Measurements from ENCODE around the gene TMEM201. TPM values are rescaled to one million over a fixed set of nuclear protein-coding genes. Genes with fewer than 3 reads are reported as not detected.

The TMEM201 gene
- total and polyA plus RNA-seq, 2 of the 4 experiments (the other 2 are of a cell fraction): 1.3 to 8.7 TPM

DNA sequence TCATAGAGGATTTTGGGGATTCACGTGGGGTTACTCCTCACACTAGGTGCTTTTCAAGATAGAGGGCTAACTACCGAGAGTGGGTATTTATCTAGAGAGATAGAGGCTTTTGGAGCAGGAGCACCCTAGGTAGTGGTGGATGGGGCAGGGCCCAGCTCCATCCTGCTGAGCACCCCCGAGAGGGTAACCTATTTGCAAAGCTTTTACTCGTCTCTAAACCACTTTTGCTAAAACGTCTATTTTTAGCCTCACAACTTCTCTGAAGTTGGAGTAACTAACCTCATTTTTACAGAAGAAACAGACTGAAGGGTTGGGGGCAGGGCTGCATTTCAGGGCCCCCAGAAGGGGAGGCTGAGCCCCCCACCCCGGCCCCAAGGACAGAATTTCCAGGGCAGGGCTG lies 50.5 kb downstream of the TMEM201 start:
- H3K79me1 ChIP-seq (ENCODE audit: low read depth in 1 of 2, low read length in 2 of 2): no peaks in the 10 kb centered on the region
- H2BK15ac ChIP-seq (ENCODE audit: low read depth, low read length): no peak overlapping the region
- no peak overlapping the region for H3K56ac ChIP-seq (ENCODE audit: extremely low read depth, insufficient read depth, low read length)
- no peak overlapping the region for H3K23ac ChIP-seq (ENCODE audit: low read depth, low read length)
- H3K9me1 ChIP-seq (ENCODE audit: insufficient read depth, low read length): no peaks in the 10 kb centered on the region
- in situ Hi-C loops (cut with MboI; ENCODE audit: low sequenced_read_pairs): no loop called here
- no peak overlapping the region for H3K9ac ChIP-seq (ENCODE audit: low read depth, low read length)
- H3K36me3 ChIP-seq (ENCODE audit: control insufficient read depth, insufficient read depth, low read length): no peaks in the 10 kb centered on the region
- no peak overlapping the region for H2BK120ac ChIP-seq (ENCODE audit: low read depth, low read length)
- peaks cover 2% of the 10 kb centered on the region; the same call in 1 of the 2 replicates for H3K4me1 ChIP-seq (ENCODE audit: control insufficient read depth, insufficient read depth, low read length)
- peaks cover 8% of the 10 kb centered on the region; the same call in 1 of the 2 replicates for H3K9me3 ChIP-seq (ENCODE audit: control insufficient read depth, insufficient read depth, low read length)
- DNase-seq: no peak
- WGBS, 2 experiments (ENCODE audit: extremely low coverage in 2 of 2, insufficient read length in 1 of 2): 50% methylated on average over 1 of the region's 6 CpGs; no CpG with 5 or more reads in 1 of the 2 experiments
- intact Hi-C loops (cut with micrococcal nuclease): no loop called here
- peaks cover 30% of the 10 kb centered on the region for H3K27me3 ChIP-seq (ENCODE audit: control insufficient read depth, insufficient read depth, low read length)
- no TSS peak for BruUV-seq (replicated peaks)
- ChIA-PET CTCF (no interaction called here), POLR2A (ENCODE audit: unreplicated experiment) (no interaction called here)
- H2BK20ac ChIP-seq (ENCODE audit: low read depth, low read length): no peak overlapping the region
- H4K20me1 ChIP-seq (ENCODE audit: insufficient read depth, low read length): no peaks in the 10 kb centered on the region
- no peak overlapping the region for H3K4ac ChIP-seq (ENCODE audit: low read depth, low read length)
- no peak overlapping the region for H3K18ac ChIP-seq (ENCODE audit: low read depth, low read length)
- no peak overlapping the region for H3K14ac ChIP-seq (replicated peaks; ENCODE audit: low read depth, low read length)
- dilution Hi-C loops (cut with HindIII; ENCODE audit: low sequenced_read_pairs, unreplicated experiment): no loop called here
- H3K4me2 ChIP-seq (ENCODE audit: low read depth, low read length): no peak overlapping the region
- H4K91ac ChIP-seq (ENCODE audit: insufficient read depth, low read depth, low read length): no peak overlapping the region
- no peak overlapping the region for H2BK5ac ChIP-seq (ENCODE audit: low read depth, low read length, poor library complexity, severe bottlenecking)
- no peak overlapping the region for H3K27ac ChIP-seq (ENCODE audit: insufficient read depth, low read length)
- no peak overlapping the region for H2AFZ ChIP-seq (replicated peaks; ENCODE audit: low read length, poor library complexity)
- H3K4me3 ChIP-seq (ENCODE audit: insufficient read depth, low read depth, low read length): no peak overlapping the region
- TF ChIP-seq ELK1 (IDR thresholded peaks at IDR 0.05; ENCODE audit: borderline replicate concordance, low read depth, low read length) (no peak), POLR2A (IDR thresholded peaks at IDR 0.05; ENCODE audit: low read depth, low read length) (no peak), RFX5 (IDR thresholded peaks at IDR 0.05; ENCODE audit: low read depth, low read length) (no peak), CEBPB (IDR thresholded peaks at IDR 0.05; ENCODE audit: low read depth, low read length) (no peak), CHD1 (IDR thresholded peaks at IDR 0.05; ENCODE audit: low read depth, low read length) (no peak), RAD21 (IDR thresholded peaks at IDR 0.05; ENCODE audit: low read length) (no peak), MAZ (IDR thresholded peaks at IDR 0.05; ENCODE audit: borderline replicate concordance, low read depth, low read length) (no peak), SMC3 (IDR thresholded peaks at IDR 0.05; ENCODE audit: low read depth, low read length) (no peak), MXI1 (IDR thresholded peaks at IDR 0.05; ENCODE audit: borderline replicate concordance, low read depth, low read length) (no peak), RCOR1 (IDR thresholded peaks at IDR 0.05; ENCODE audit: insufficient replicate concordance, low read length) (no peak), MAFK (IDR thresholded peaks at IDR 0.05; ENCODE audit: low read depth, low read length) (no peak), NFE2L2 (IDR thresholded peaks at IDR 0.05; ENCODE audit: low read depth, low read length) (no peak), FOS (IDR thresholded peaks at IDR 0.05; ENCODE audit: low read depth, low read length) (no peak), CTCF (conservative IDR thresholded peaks at IDR 0.05; ENCODE audit: low read depth, low read length) (no peak)
- TF ChIP-seq, protein P1, sequence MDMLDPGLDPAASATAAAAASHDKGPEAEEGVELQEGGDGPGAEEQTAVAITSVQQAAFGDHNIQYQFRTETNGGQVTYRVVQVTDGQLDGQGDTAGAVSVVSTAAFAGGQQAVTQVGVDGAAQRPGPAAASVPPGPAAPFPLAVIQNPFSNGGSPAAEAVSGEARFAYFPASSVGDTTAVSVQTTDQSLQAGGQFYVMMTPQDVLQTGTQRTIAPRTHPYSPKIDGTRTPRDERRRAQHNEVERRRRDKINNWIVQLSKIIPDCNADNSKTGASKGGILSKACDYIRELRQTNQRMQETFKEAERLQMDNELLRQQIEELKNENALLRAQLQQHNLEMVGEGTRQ (IDR thresholded peaks at IDR 0.05; ENCODE audit: low read depth, low read length): no peak
- no peak for ATAC-seq (ENCODE audit: low read depth)
- H4K5ac ChIP-seq (ENCODE audit: low read depth, low read length): no peak overlapping the region
- no peak overlapping the region for H4K8ac ChIP-seq (ENCODE audit: low read depth in 2 of 2, low read length in 2 of 2)
- no peak overlapping the region for H2AK5ac ChIP-seq (ENCODE audit: low read depth, low read length)
- H2AK9ac ChIP-seq (replicated peaks; ENCODE audit: low read depth, low read length, poor library complexity): no peak overlapping the region

All from IMR-90 (cell line).